ENCODE results near the gene HENMT1. TPM values are rescaled to one million over a fixed set of nuclear protein-coding genes. Genes with fewer than 3 reads are reported as not detected.

The HENMT1 gene
- total RNA-seq, 1 experiment from 2014 or later = not detected

DNA sequence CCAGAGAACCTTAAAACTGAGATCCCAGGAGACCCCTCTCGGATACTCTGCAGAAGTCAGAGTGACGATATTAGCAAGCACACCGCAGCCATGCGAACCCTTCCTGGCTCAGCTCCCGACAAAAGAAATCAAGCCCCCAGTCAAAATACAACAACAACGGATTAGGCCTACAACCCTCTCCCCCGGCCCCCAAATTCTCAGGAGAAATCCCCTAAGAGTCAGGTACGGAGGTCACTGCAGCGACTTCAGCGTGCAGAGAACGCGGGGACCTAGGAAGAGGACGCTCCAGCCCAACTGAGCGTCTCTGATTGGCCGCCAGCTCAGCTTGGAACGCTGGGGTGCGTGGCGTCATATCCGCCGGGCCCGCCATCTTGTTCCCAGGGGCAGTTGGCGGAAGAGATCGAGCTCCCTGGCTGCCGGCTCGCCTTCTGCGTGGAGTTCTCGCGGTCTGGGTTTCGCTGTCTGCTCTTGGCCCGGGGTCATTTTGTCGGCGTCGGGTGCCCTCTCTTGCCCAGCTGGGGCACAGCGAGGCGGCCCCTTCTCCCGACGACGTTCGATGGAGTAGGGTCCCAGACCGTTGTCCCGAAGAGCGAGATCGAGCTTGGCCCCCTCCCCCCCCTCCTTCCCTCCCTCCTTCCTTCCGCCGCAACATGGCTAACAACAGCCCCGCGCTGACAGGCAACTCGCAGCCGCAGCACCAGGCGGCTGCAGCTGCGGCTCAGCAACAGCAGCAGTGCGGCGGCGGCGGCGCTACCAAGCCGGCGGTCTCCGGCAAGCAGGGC is 31.2 kb upstream of the HENMT1 start, which contains the start of gene PRPF38B:
Gene PRPF38B (plus strand): TSS at position 369 of the 782 bp plus-strand sequence. CDS start 282 bp downstream, at position 651.
- Histone ChIP-seq H3K4me1 (ENCODE audit: control insufficient read depth in 1 of 2, insufficient read depth in 2 of 2, low read length in 2 of 2) (peaks cover 11 to 23% of the 10 kb centered on the region in 2 experiments; a peak in 3 of 4 replicates), H3K4me2 (ENCODE audit: low read length) (peak within 1 kb of the TSS; percentile 85), H3K27ac (ENCODE audit: low read depth, low read length) (peak within 1 kb of the TSS; percentile 92), H4K20me1 (ENCODE audit: insufficient read depth) (peaks cover 29% of the 10 kb centered on the region; the same call in 1 of the 2 replicates), H3K9me2 (ENCODE audit: insufficient read depth) (no peaks in the 10 kb centered on the region), H3K9me3 (ENCODE audit: control insufficient read depth in 1 of 2, insufficient read depth in 1 of 2, low read depth in 1 of 2, low read length in 2 of 2) (no peaks in the 10 kb centered on the region), H3K79me2 (ENCODE audit: insufficient read depth, low read length) (peaks cover 66% of the 10 kb centered on the region), H2AFZ (ENCODE audit: low read depth, low read length, poor library complexity, severe bottlenecking) (peak within 1 kb of the TSS; percentile 58), H3K27me3 (ENCODE audit: insufficient read depth, low read length) (no peaks in the 10 kb centered on the region), H3K9ac (ENCODE audit: low read length) (peak within 1 kb of the TSS; percentile 91), H3K4me3 (replicated peaks in 1 of 2; ENCODE audit: low read depth in 1 of 2, low read length in 2 of 2) (peak within 1 kb of the TSS; percentile 82 to 83), H3K36me3 (ENCODE audit: control insufficient read depth in 1 of 2, insufficient read depth in 2 of 2, low read length in 2 of 2) (peaks cover 17 to 24% of the 10 kb centered on the region in 2 experiments)
- ChIA-PET POLR2A (interaction anchor here (0.6 to 2.3 kb wide), 6 partner anchors 10 to 505 kb away, joined by 3 to 17 read pairs (median 4); no protein-coding TSS in a partner anchor), CTCF (interaction anchor here (0.7 to 1.6 kb wide), 6 partner anchors 12 to 420 kb away, joined by 3 to 6 read pairs (median 4); a partner anchor contains a TSS), RAD21 (ENCODE audit: low non-redundant PET in 1 of 2, low total read pairs in 2 of 2, uncharacterized antibody in 2 of 2, unreplicated experiment in 2 of 2) (no interaction called here)
- DNase-seq (ENCODE audit: low read depth, low spot score) (peak; percentile 82), ATAC-seq (peak; percentile 91)
- no TSS peak for BruUV-seq (replicated peaks)
- intact Hi-C loops (cut with micrococcal nuclease) = loop anchor here (5.0 kb wide), 1 partner anchor 55 kb away; the partner anchor contains the start of gene STXBP3
- TF ChIP-seq, protein P1, sequence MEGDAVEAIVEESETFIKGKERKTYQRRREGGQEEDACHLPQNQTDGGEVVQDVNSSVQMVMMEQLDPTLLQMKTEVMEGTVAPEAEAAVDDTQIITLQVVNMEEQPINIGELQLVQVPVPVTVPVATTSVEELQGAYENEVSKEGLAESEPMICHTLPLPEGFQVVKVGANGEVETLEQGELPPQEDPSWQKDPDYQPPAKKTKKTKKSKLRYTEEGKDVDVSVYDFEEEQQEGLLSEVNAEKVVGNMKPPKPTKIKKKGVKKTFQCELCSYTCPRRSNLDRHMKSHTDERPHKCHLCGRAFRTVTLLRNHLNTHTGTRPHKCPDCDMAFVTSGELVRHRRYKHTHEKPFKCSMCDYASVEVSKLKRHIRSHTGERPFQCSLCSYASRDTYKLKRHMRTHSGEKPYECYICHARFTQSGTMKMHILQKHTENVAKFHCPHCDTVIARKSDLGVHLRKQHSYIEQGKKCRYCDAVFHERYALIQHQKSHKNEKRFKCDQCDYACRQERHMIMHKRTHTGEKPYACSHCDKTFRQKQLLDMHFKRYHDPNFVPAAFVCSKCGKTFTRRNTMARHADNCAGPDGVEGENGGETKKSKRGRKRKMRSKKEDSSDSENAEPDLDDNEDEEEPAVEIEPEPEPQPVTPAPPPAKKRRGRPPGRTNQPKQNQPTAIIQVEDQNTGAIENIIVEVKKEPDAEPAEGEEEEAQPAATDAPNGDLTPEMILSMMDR (IDR thresholded peaks at IDR 0.05 in 2 of 3, conservative IDR thresholded peaks at IDR 0.05 in 1 of 3; ENCODE audit: borderline replicate concordance in 1 of 3, insufficient read depth in 1 of 3, low read depth in 2 of 3, low read length in 2 of 3) = no peak
- TF ChIP-seq ZFX (IDR thresholded peaks at IDR 0.05) = no peak
- TF ChIP-seq EZH2phosphoT487 (IDR thresholded peaks at IDR 0.05; ENCODE audit: borderline replicate concordance) = no peak
- no peak for TF ChIP-seq CEBPB (IDR thresholded peaks at IDR 0.05; ENCODE audit: low read depth)
- no peak for TF ChIP-seq JUND (IDR thresholded peaks at IDR 0.05)
- TF ChIP-seq SP1 (IDR thresholded peaks at IDR 0.05; ENCODE audit: low read depth) = peak; percentile 63
- no peak for TF ChIP-seq EGR1 (IDR thresholded peaks at IDR 0.05; ENCODE audit: low read depth)
- no peak for TF ChIP-seq RAD21 (IDR thresholded peaks at IDR 0.05; ENCODE audit: low read depth)
- TF ChIP-seq EZH2 (IDR thresholded peaks at IDR 0.05) = no peak
- TF ChIP-seq, protein P2, sequence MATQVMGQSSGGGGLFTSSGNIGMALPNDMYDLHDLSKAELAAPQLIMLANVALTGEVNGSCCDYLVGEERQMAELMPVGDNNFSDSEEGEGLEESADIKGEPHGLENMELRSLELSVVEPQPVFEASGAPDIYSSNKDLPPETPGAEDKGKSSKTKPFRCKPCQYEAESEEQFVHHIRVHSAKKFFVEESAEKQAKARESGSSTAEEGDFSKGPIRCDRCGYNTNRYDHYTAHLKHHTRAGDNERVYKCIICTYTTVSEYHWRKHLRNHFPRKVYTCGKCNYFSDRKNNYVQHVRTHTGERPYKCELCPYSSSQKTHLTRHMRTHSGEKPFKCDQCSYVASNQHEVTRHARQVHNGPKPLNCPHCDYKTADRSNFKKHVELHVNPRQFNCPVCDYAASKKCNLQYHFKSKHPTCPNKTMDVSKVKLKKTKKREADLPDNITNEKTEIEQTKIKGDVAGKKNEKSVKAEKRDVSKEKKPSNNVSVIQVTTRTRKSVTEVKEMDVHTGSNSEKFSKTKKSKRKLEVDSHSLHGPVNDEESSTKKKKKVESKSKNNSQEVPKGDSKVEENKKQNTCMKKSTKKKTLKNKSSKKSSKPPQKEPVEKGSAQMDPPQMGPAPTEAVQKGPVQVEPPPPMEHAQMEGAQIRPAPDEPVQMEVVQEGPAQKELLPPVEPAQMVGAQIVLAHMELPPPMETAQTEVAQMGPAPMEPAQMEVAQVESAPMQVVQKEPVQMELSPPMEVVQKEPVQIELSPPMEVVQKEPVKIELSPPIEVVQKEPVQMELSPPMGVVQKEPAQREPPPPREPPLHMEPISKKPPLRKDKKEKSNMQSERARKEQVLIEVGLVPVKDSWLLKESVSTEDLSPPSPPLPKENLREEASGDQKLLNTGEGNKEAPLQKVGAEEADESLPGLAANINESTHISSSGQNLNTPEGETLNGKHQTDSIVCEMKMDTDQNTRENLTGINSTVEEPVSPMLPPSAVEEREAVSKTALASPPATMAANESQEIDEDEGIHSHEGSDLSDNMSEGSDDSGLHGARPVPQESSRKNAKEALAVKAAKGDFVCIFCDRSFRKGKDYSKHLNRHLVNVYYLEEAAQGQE (IDR thresholded peaks at IDR 0.05; ENCODE audit: low read depth) = no peak
- peak; percentile 65 for TF ChIP-seq ELF1 (IDR thresholded peaks at IDR 0.05; ENCODE audit: borderline replicate concordance, low read depth)
- peak; percentile 84 for TF ChIP-seq POLR2A (IDR thresholded peaks at IDR 0.05; ENCODE audit: borderline replicate concordance, extremely low read depth, insufficient read depth, insufficient read length)
- peak; percentile 88 for TF ChIP-seq MAX (IDR thresholded peaks at IDR 0.05)
- no peak for TF ChIP-seq TCF7L2 (IDR thresholded peaks at IDR 0.05; ENCODE audit: borderline replicate concordance, extremely low read depth, insufficient read depth, insufficient read length)
- TF ChIP-seq, protein P3, sequence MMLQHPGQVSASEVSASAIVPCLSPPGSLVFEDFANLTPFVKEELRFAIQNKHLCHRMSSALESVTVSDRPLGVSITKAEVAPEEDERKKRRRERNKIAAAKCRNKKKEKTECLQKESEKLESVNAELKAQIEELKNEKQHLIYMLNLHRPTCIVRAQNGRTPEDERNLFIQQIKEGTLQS (IDR thresholded peaks at IDR 0.05) = no peak
- TF ChIP-seq CBX3 (IDR thresholded peaks at IDR 0.05; ENCODE audit: low read depth) = peak; percentile 58; the same call in 1 of the 2 replicates
- no peak for TF ChIP-seq SRF (IDR thresholded peaks at IDR 0.05; ENCODE audit: low read depth)
- TF ChIP-seq YY1 (IDR thresholded peaks at IDR 0.05; ENCODE audit: extremely low read depth, insufficient replicate concordance, low read depth, low read length) = peak; percentile 95
- TF ChIP-seq ZNF274 (IDR thresholded peaks at IDR 0.05; ENCODE audit: low read depth, low read length) = no peak
- peak; percentile 99 for TF ChIP-seq POLR2AphosphoS5 (IDR thresholded peaks at IDR 0.05; ENCODE audit: low read depth, low read length)
- no peak for TF ChIP-seq FOSL1 (IDR thresholded peaks at IDR 0.05; ENCODE audit: low read depth)
